Keratinocyte (primary cell): ENCODE data around the gene HERC4.

Source experiments
- EZH2 ChIP-seq: IDR thresholded peaks from one replicate; pipeline ENCODE4 v1.6.1; 2012; ENCODE audit warnings: inconsistent platforms, mild to moderate bottlenecking, low read length, moderate library complexity
- TF ChIP-seq, protein P1 (sequence below), 3 experiments: IDR thresholded peaks in 1 of 3; conservative IDR thresholded peaks in 1 of 3; optimal IDR thresholded peaks in 1 of 3; 2 replicates in 2 of 3; 3 replicates in 1 of 3; pipeline versions ENCODE3 to v1.5.1; 2011; ENCODE audit warnings: low read length in 3 of 3, mild to moderate bottlenecking in 3 of 3, moderate library complexity in 2 of 3, control low read depth in 1 of 3, inconsistent platforms in 1 of 3; ENCODE audit not compliant: insufficient read depth in 2 of 3; ENCODE audit errors: extremely low read depth in 1 of 3

DNA sequence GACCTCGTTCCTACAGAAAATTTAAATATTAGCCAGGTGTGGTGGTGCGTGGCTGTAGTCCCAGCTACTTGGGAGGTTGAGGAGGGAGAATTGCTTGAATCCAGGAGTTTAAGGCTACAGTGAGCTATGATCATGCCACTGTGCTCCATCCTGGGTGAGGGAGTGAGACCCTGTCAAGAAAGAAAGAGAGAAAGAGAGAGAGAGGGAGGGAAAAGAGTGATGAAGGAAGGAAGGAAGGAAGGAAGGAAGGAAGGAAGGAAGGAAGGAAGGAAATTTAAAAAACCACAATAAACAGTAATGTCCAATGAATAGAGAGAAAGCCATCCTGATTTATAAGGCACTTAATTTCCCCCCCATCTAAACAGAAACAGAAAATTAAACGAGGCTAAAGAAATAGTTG is 43.6 kb upstream of the HERC4 start:
- TF ChIP-seq EZH2 = no peak
- TF ChIP-seq, protein P1, sequence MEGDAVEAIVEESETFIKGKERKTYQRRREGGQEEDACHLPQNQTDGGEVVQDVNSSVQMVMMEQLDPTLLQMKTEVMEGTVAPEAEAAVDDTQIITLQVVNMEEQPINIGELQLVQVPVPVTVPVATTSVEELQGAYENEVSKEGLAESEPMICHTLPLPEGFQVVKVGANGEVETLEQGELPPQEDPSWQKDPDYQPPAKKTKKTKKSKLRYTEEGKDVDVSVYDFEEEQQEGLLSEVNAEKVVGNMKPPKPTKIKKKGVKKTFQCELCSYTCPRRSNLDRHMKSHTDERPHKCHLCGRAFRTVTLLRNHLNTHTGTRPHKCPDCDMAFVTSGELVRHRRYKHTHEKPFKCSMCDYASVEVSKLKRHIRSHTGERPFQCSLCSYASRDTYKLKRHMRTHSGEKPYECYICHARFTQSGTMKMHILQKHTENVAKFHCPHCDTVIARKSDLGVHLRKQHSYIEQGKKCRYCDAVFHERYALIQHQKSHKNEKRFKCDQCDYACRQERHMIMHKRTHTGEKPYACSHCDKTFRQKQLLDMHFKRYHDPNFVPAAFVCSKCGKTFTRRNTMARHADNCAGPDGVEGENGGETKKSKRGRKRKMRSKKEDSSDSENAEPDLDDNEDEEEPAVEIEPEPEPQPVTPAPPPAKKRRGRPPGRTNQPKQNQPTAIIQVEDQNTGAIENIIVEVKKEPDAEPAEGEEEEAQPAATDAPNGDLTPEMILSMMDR (optimal IDR thresholded peaks at IDR 0.05 in 1 of 3, IDR thresholded peaks at IDR 0.05 in 1 of 3, conservative IDR thresholded peaks at IDR 0.05 in 1 of 3; ENCODE audit: extremely low read depth in 1 of 3, insufficient read depth in 2 of 3, low read length in 3 of 3) = no peak
